Gastroesophageal sphincter (tissue), 3 donors: Measurements from ENCODE around the gene PDXK.

Source experiments
- EP300 ChIP-seq: sonication (generic); formaldehyde crosslinking; IDR thresholded peaks from one replicate; pipeline ENCODE4 v1.6.1; 2017; ENCODE audit warnings: antibody characterized with exemption, mild to moderate bottlenecking
- POLR2AphosphoS5 ChIP-seq: sonication (generic); formaldehyde crosslinking; IDR thresholded peaks from one replicate; pipeline ENCODE4 v1.6.1; 2017; ENCODE audit warnings: antibody characterized with exemption
- TF ChIP-seq, protein P1 (sequence below), 4 experiments: fragments of 200-600 bp in 2 of 4; fragments of 450-650 bp in 2 of 4; sonication (generic) in 1 of 4; IDR thresholded peaks; one replicate each; pipeline ENCODE4 v1.5.1; 2017 to 2019; ENCODE audit warnings: antibody characterized with exemption in 4 of 4, mild to moderate bottlenecking in 2 of 4, moderate library complexity in 2 of 4

DNA sequence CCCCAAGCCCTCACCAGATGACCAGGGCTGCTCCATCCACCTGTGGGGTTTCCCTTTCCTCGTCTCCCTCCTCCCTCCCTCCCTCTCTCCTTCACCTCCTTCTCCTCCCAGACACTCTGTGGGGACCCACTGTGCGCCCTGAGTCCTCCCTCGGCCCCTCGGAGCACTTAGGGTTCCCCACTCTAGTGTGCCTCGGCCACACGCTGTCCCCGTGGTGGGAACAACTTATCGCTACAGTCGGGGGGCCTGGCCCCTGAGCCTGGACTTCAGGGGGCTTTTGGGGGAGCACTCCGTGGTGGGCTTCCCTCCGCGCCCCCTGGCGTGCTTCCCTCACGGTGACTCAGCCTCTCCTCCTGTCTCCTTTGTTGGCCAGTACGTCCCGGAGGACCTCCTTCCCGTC lies 29.7 kb downstream of the PDXK start:
- TF ChIP-seq, protein P1, sequence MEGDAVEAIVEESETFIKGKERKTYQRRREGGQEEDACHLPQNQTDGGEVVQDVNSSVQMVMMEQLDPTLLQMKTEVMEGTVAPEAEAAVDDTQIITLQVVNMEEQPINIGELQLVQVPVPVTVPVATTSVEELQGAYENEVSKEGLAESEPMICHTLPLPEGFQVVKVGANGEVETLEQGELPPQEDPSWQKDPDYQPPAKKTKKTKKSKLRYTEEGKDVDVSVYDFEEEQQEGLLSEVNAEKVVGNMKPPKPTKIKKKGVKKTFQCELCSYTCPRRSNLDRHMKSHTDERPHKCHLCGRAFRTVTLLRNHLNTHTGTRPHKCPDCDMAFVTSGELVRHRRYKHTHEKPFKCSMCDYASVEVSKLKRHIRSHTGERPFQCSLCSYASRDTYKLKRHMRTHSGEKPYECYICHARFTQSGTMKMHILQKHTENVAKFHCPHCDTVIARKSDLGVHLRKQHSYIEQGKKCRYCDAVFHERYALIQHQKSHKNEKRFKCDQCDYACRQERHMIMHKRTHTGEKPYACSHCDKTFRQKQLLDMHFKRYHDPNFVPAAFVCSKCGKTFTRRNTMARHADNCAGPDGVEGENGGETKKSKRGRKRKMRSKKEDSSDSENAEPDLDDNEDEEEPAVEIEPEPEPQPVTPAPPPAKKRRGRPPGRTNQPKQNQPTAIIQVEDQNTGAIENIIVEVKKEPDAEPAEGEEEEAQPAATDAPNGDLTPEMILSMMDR (IDR thresholded peaks at IDR 0.05) = no peak
- no peak for TF ChIP-seq POLR2AphosphoS5
- TF ChIP-seq EP300 = no peak
